Breast epithelium (tissue), 3 donors: ENCODE results near the gene CHMP4B.

Experiments
- POLR2A ChIP-seq: fragments of 450-650 bp; IDR thresholded peaks from one replicate; pipeline ENCODE4 v1.6.1; 2016; ENCODE audit warnings: antibody characterized with exemption, mild to moderate bottlenecking, moderate library complexity
- POLR2AphosphoS5 ChIP-seq, 3 donors: sonication (generic); formaldehyde crosslinking; IDR thresholded peaks; one replicate each; pipeline ENCODE4 v1.6.1; 2017; ENCODE audit warnings: antibody characterized with exemption in 3 of 3
- TF ChIP-seq, protein P1 (sequence below), 3 donors: fragments of 450-650 bp; IDR thresholded peaks; one replicate each; pipeline ENCODE4 v1.5.1; 2016 to 2017; ENCODE audit warnings: antibody characterized with exemption in 3 of 3, mild to moderate bottlenecking in 3 of 3, moderate library complexity in 3 of 3

DNA sequence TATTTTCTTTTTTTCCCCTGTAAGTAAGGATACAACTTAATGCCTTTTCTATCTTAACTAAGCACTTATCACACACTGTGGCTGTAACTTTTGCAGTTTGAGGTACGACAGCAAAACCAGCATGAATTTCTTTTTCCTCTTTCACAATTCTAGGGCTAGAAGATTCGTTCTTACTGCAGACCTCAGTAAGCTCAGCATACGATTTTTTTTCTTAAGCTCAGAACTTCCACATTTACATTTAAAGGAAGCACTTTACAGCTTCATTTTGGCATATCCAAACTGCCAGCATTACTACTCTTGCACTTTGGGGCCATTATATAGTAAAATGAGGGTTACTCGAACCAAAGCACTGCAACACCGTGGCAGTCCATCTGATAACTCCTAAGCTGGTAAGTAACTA lies 889 bp upstream of the CHMP4B start:
- TF ChIP-seq, protein P1, sequence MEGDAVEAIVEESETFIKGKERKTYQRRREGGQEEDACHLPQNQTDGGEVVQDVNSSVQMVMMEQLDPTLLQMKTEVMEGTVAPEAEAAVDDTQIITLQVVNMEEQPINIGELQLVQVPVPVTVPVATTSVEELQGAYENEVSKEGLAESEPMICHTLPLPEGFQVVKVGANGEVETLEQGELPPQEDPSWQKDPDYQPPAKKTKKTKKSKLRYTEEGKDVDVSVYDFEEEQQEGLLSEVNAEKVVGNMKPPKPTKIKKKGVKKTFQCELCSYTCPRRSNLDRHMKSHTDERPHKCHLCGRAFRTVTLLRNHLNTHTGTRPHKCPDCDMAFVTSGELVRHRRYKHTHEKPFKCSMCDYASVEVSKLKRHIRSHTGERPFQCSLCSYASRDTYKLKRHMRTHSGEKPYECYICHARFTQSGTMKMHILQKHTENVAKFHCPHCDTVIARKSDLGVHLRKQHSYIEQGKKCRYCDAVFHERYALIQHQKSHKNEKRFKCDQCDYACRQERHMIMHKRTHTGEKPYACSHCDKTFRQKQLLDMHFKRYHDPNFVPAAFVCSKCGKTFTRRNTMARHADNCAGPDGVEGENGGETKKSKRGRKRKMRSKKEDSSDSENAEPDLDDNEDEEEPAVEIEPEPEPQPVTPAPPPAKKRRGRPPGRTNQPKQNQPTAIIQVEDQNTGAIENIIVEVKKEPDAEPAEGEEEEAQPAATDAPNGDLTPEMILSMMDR (IDR thresholded peaks at IDR 0.05), result no peak
- no peak for TF ChIP-seq POLR2AphosphoS5 (IDR thresholded peaks at IDR 0.05)
- no peak for TF ChIP-seq POLR2A
